K562 (cell line): Measurements from ENCODE around the gene DIS3L. TPM values are rescaled to one million over a fixed set of nuclear protein-coding genes. Genes with fewer than 3 reads are reported as not detected.
A peak's percentile ranks its signal among the peaks of the same experiment; 100 is the strongest.

ENCODE experiments used
- ATAC-seq: fragments of 200-7000 bp; cut with Tn5 transposase; 3 replicates; pipeline ENCODE4 v1.9.1; 2020; ENCODE audit warnings: moderate library complexity
- BruUV-seq: library from RNA; stranded (reverse); fragments of 400-500 nt; replicated peaks from 2 replicates; lab custom pipeline; 2021; lab: Mats Ljungman, UMichigan
- CTCF ChIA-PET: fragments of 300-600 bp; formaldehyde crosslinking; extraction: SDS; loops from one replicate; lab custom pipeline; 2021; ENCODE audit warnings: low intra/inter-chr PET ratio; lab: Yijun Ruan, JAX
- POLR2A ChIA-PET: fragments of 300-600, 350-650 bp; sonication (Branson Sonifier 250); formaldehyde crosslinking; extraction: SDS; loops from one replicate; lab custom pipeline; 2021; ENCODE audit warnings: antibody characterized with exemption, inconsistent platforms; lab: Yijun Ruan, JAX
- DNase-seq, 4 experiments: peaks; one replicate each; pipeline versions ENCODE4 v3.0.0 to v3.0.0-alpha.2; 2011 to 2018; ENCODE audit warnings: low spot score in 3 of 4, mixed read lengths in 3 of 4; ENCODE audit errors: extremely low read depth in 1 of 4
- FAIRE-seq: peaks from 2 replicates; lab custom pipeline; 2011; peaks lifted over from hg19 to GRCh38; lab: Jason Lieb, UNC
- H2AFZ ChIP-seq: 2 replicates; pipeline ENCODE4 v1.6.0; 2011; ENCODE audit warnings: low read depth, low read length, control low read depth, inconsistent platforms
- H3K27ac ChIP-seq: fragments of 200-600 bp; 3 replicates; pipeline ENCODE4 v1.8.0; 2011; ENCODE audit warnings: low read depth, mild to moderate bottlenecking, control low read depth, inconsistent platforms, low read length, moderate library complexity, mixed read lengths; ENCODE audit errors: extremely low read depth
- H3K27me3 ChIP-seq, 2 experiments: fragments of 300-600 bp in 1 of 2; 2 replicates in 1 of 2; 3 replicates in 1 of 2; pipeline versions ENCODE4 v1.6.0 to v1.8.0; 2011; ENCODE audit warnings: inconsistent platforms in 2 of 2, low read length in 2 of 2, mild to moderate bottlenecking in 1 of 2, mixed read lengths in 1 of 2, moderate library complexity in 1 of 2; ENCODE audit not compliant: control insufficient read depth in 2 of 2, insufficient read depth in 2 of 2
- H3K36me3 ChIP-seq: fragments of 300-600 bp; 3 replicates; pipeline ENCODE4 v1.8.0; 2011; ENCODE audit warnings: mild to moderate bottlenecking, low read length, inconsistent platforms; ENCODE audit not compliant: control insufficient read depth, insufficient read depth
- H3K4me1 ChIP-seq, 2 experiments: fragments of 200-600 bp in 1 of 2; replicated peaks in 1 of 2; 2 replicates in 1 of 2; 3 replicates in 1 of 2; pipeline versions ENCODE4 v1.5.1 to v1.8.0; 2011; ENCODE audit warnings: inconsistent platforms in 2 of 2, low read length in 2 of 2, mild to moderate bottlenecking in 1 of 2, mixed read lengths in 1 of 2, moderate library complexity in 1 of 2; ENCODE audit not compliant: control insufficient read depth in 2 of 2, insufficient read depth in 2 of 2
- H3K4me2 ChIP-seq: 2 replicates; pipeline ENCODE4 v1.6.1; 2011; ENCODE audit warnings: low read length, control low read depth, inconsistent platforms, mixed read lengths; ENCODE audit not compliant: insufficient read depth
- H3K4me3 ChIP-seq: fragments of 200-600 bp; sonication (generic), shearing (Covaris generic); 2 replicates; pipeline ENCODE4 v1.5.1; 2016; ENCODE audit warnings: control low read depth, inconsistent platforms
- H3K79me2 ChIP-seq: fragments of 200-600 bp; 3 replicates; pipeline ENCODE4 v1.8.0; 2011; ENCODE audit warnings: low read length, inconsistent platforms; ENCODE audit not compliant: control insufficient read depth, insufficient read depth
- H3K9ac ChIP-seq, 2 experiments: 2 replicates each; pipeline versions ENCODE4 v1.6.0 to v1.6.1; 2011; ENCODE audit warnings: low read depth in 2 of 2, low read length in 2 of 2, control low read depth in 1 of 2, inconsistent platforms in 1 of 2, mild to moderate bottlenecking in 1 of 2, mixed read lengths in 1 of 2; ENCODE audit not compliant: insufficient read depth in 1 of 2
- H3K9me1 ChIP-seq: one replicate; pipeline ENCODE4 v1.6.0; 2011; ENCODE audit warnings: inconsistent platforms, mild to moderate bottlenecking, low read length, moderate library complexity; ENCODE audit not compliant: control insufficient read depth, insufficient read depth
- H3K9me3 ChIP-seq: replicated peaks from 2 replicates; pipeline ENCODE4 v1.5.1; 2011; ENCODE audit warnings: low read depth, low read length, inconsistent platforms; ENCODE audit not compliant: control insufficient read depth, insufficient read depth
- H4K20me1 ChIP-seq: replicated peaks from 2 replicates; pipeline ENCODE4 v1.6.1; 2011; ENCODE audit warnings: low read length, inconsistent platforms, mixed read lengths; ENCODE audit not compliant: control insufficient read depth, insufficient read depth
- CREB3L1 ChIP-seq: fragments of 450-650 bp; IDR thresholded peaks from 2 replicates; pipeline ENCODE4 v1.6.1; 2014; ENCODE audit warnings: low read depth, mild to moderate bottlenecking, moderate library complexity, borderline replicate concordance
- FOXJ2 ChIP-seq: fragments of 200-800 bp; sonication (Bioruptor generic); IDR thresholded peaks from 2 replicates; pipeline ENCODE4 v1.6.1; 2016; ENCODE audit warnings: missing genetic modification characterization, missing compliant biosample characterization
- MCM3 ChIP-seq: fragments of 450-650 bp; IDR thresholded peaks from 2 replicates; pipeline ENCODE4 v1.6.1; 2016
- ZC3H11A ChIP-seq: IDR thresholded peaks from 2 replicates; pipeline ENCODE4 v1.6.1; 2012; ENCODE audit warnings: low read depth, low read length, improper control_type of control experiment
- WGBS: fragments of 100-300 bp; shearing (Covaris generic); methylation state at CpG from one replicate; pipeline ENCODE4 v1.1.6; 2016; ENCODE audit warnings: low coverage, mixed read lengths; ENCODE audit not compliant: insufficient coverage; ENCODE audit errors: missing lambda C conversion rate; 5-methylcytosine and 5-hydroxymethylcytosine counted together
- in situ Hi-C: fragments of 300-500 bp; cut with MboI; formaldehyde crosslinking; loops from 4 replicates; pipeline ENCODE4 v1.15.0; 2018; ENCODE audit warnings: inconsistent platforms, mixed read lengths
- intact Hi-C: fragments of 100-400 bp; cut with micrococcal nuclease; formaldehyde crosslinking; loops from 2 replicates; pipeline ENCODE4 v1.14.2; 2022
- polyA plus RNA-seq, 8 experiments: library from polyadenylated mRNA; depleted of rRNA in 4 of 8; stranded (reverse) in 5 of 8; unstranded in 3 of 8; fragments of >200 nt; fragmentation: Nextera tagmentation in 2 of 8; fragmentation: Illumina TruSeq in 1 of 8; extraction: Ambion mirVana in 2 of 8; extraction: Trizol in 1 of 8; gene quantifications; 2 replicates each; pipeline versions ENCODE4 v1.2.1 to v1.2.3, GENCODE V29; 2011 to 2014; ENCODE audit warnings: inconsistent platforms in 1 of 8, missing spikeins in 1 of 8
- total RNA-seq, 7 experiments: library from RNA; depleted of rRNA in 6 of 7; stranded (reverse); fragments of >200 nt in 6 of 7; fragmentation: Illumina TruSeq in 2 of 7; extraction: Trizol in 2 of 7; gene quantifications; 2 replicates each; pipeline versions ENCODE4 v1.2.1 to v1.2.3, GENCODE V29; 2011 to 2021; ENCODE audit warnings: low replicate concordance in 1 of 7
- TF ChIP-seq, protein P1 (sequence below), 2 experiments: IDR thresholded peaks; 2 replicates each; pipeline ENCODE4 v1.6.1; 2012; ENCODE audit warnings: improper control_type of control experiment in 2 of 2, low read depth in 2 of 2, low read length in 2 of 2, borderline replicate concordance in 1 of 2

Gene DIS3L
- total and polyA plus RNA-seq, 9 of the 15 experiments (the other 6 are each of a cell fraction or from before 2014, with no cell fraction given) = 5.9 to 34.6 (median 16.9) TPM

DNA sequence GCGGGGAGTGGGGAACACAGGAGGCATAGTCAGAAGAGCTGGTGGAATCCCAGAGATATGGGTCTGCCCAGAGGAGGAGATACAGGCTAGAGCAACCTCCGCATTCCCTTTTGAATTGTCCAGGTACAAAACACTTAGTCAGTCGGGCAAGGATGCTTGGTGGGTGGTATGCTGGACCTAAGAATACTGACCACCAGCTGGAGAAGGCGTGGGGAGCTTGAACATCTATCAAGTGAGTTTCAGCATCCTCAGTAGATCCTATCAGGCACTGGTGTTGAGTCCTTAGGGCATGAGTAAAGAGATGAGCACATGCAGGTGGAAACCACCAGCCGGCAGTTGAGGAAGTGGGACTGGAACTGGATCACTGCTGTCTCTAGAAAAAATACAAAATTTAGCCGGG lies 14.7 kb upstream of the DIS3L start (continued):
- TF ChIP-seq CREB3L1 = no peak

- CTCF ChIA-PET = no interaction called here
Measured at GRCh38 chr15:66284271-66284670, 9.1 kb upstream of the DIS3L start.

More at GRCh38 chr15:66284271-66284670, 9.1 kb upstream of the DIS3L start:
- Histone ChIP-seq H3K36me3 (no peaks in the 10 kb centered on the region), H3K4me2 (no peak overlapping the region), H3K9ac (no peak overlapping the region), H3K9me3 (no peaks in the 10 kb centered on the region), H3K27me3 (peaks cover 23 to 26% of the 10 kb centered on the region in 2 experiments), H3K4me3 (no peak overlapping the region), H3K27ac (no peak overlapping the region), H3K79me2 (no peaks in the 10 kb centered on the region), H2AFZ (no peak overlapping the region), H4K20me1 (peaks cover 6% of the 10 kb centered on the region), H3K9me1 (no peaks in the 10 kb centered on the region), H3K4me1 (no peaks in the 10 kb centered on the region)
- WGBS = 0% methylated on average over 3 of the region's 3 CpGs
- BruUV-seq = no TSS peak
- intact Hi-C loops = loop anchor here (10.0 kb wide), 1 partner anchor 49 kb away; no protein-coding TSS in a partner anchor
- no peak for ATAC-seq
- in situ Hi-C loops = no loop called here
- no peak for DNase-seq
- no peak for FAIRE-seq
- POLR2A ChIA-PET = no interaction called here
- TF ChIP-seq FOXJ2 (tag) = 0 out of 2 replicates have a peak, but pooled peaks have one; percentile 6
- TF ChIP-seq, protein P1, sequence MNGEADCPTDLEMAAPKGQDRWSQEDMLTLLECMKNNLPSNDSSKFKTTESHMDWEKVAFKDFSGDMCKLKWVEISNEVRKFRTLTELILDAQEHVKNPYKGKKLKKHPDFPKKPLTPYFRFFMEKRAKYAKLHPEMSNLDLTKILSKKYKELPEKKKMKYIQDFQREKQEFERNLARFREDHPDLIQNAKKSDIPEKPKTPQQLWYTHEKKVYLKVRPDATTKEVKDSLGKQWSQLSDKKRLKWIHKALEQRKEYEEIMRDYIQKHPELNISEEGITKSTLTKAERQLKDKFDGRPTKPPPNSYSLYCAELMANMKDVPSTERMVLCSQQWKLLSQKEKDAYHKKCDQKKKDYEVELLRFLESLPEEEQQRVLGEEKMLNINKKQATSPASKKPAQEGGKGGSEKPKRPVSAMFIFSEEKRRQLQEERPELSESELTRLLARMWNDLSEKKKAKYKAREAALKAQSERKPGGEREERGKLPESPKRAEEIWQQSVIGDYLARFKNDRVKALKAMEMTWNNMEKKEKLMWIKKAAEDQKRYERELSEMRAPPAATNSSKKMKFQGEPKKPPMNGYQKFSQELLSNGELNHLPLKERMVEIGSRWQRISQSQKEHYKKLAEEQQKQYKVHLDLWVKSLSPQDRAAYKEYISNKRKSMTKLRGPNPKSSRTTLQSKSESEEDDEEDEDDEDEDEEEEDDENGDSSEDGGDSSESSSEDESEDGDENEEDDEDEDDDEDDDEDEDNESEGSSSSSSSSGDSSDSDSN (IDR thresholded peaks at IDR 0.05; ENCODE audit: borderline replicate concordance in 1 of 2, low read depth in 2 of 2, low read length in 2 of 2) = no peak
- no peak for TF ChIP-seq ZC3H11A
- no peak for TF ChIP-seq MCM3
